Kasumi-1 (cell line): ENCODE measurements around the gene EXOC1.

ENCODE experiments used
- DNase-seq, 2 experiments: peaks; one replicate each; lab custom pipeline; 2025; lab: John Stamatoyannopoulos, UW

Gene EXOC1

GRCh38 chr4:55951191-55951922, 97.9 kb downstream of the EXOC1 start:
- no peak for DNase-seq
